ENCODE data around the gene CHIT1. TPM values are rescaled to one million over a fixed set of nuclear protein-coding genes. Genes with fewer than 3 reads are reported as not detected.

Gene CHIT1
- total RNA-seq, 2 donors from 2014 or later, result 2.8 to 6.7 TPM

Other genes starting within 250 kb of the CHIT1 start
- gene TMEM183A, start 222.3 kb downstream of the CHIT1 start, total RNA-seq, result 10 to 100 TPM; 50.1 to 62.6 TPM
- gene PPFIA4, start 203.2 kb downstream of the CHIT1 start, total RNA-seq, result 100 to 1,000 TPM in 1 of 2 donors, 10 to 100 TPM in 1; 38.1 to 244 TPM
- gene MYOG, start 143.7 kb downstream of the CHIT1 start, total RNA-seq, result not detected
- gene ADORA1, start 101.9 kb downstream of the CHIT1 start, total RNA-seq, result not detected
- not detected for gene MYBPH, start 53.8 kb downstream of the CHIT1 start, total RNA-seq
- gene CHI3L1, start 43.0 kb downstream of the CHIT1 start, total RNA-seq, result not detected
- gene BTG2, start 75.8 kb upstream of the CHIT1 start, total RNA-seq, result 100 to 1,000 TPM in 1 of 2 donors, 10 to 100 TPM in 1; 91.3 to 340 TPM
- under 1 TPM in 1 of 2 donors, not detected in 1; 0.26 TPM for gene FMOD, start 121.4 kb upstream of the CHIT1 start, total RNA-seq
- gene PRELP, start 246.1 kb upstream of the CHIT1 start, total RNA-seq, result not detected

All from activated T-helper 17 cell treated with anti-CD3 and anti-CD28 coated beads, Interleukin-2, amount 50 U/mL, for 72 hours (primary cell).